Measurements from ENCODE around the gene RTL3.

DNA sequence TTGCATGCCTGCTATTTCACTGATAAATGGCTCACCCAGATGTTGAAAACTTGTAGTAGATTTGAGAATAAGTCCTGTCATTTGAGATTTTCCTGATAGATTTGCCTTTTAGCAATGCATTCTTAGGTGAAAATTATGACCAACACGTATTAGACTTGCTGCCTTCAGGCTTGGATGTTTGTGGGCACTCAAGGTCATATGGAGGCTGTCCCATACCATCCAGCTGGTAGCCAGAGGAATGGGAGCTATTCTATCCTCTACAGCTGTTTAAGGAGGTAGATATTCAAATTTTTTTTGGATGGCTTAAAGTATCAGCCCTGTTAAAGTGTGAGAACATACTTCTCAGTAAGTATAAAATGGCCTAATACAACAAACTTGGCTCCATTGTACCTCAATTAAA is 34.7 kb downstream of the RTL3 start:
- TF ChIP-seq, protein P1, sequence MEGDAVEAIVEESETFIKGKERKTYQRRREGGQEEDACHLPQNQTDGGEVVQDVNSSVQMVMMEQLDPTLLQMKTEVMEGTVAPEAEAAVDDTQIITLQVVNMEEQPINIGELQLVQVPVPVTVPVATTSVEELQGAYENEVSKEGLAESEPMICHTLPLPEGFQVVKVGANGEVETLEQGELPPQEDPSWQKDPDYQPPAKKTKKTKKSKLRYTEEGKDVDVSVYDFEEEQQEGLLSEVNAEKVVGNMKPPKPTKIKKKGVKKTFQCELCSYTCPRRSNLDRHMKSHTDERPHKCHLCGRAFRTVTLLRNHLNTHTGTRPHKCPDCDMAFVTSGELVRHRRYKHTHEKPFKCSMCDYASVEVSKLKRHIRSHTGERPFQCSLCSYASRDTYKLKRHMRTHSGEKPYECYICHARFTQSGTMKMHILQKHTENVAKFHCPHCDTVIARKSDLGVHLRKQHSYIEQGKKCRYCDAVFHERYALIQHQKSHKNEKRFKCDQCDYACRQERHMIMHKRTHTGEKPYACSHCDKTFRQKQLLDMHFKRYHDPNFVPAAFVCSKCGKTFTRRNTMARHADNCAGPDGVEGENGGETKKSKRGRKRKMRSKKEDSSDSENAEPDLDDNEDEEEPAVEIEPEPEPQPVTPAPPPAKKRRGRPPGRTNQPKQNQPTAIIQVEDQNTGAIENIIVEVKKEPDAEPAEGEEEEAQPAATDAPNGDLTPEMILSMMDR (IDR thresholded peaks at IDR 0.05) = no peak
- TF ChIP-seq POLR2AphosphoS5 (IDR thresholded peaks at IDR 0.05) (no peak), EP300 (IDR thresholded peaks at IDR 0.05) (no peak)
